GM12891 (cell line): ENCODE data around the gene ADGRE1.

Experiments used
- PAX5 ChIP-seq: IDR thresholded peaks from 2 replicates; pipeline ENCODE4 v1.6.1; 2011; ENCODE audit warnings: low read length, moderate library complexity, mild to moderate bottlenecking; ENCODE audit not compliant: insufficient read depth, severe bottlenecking
- POLR2A ChIP-seq: IDR thresholded peaks from 2 replicates; pipeline ENCODE4 v1.6.1; 2011; ENCODE audit warnings: low read depth, low read length, control low read depth
- POLR2AphosphoS5 ChIP-seq: IDR thresholded peaks from 2 replicates; pipeline ENCODE4 v1.6.1; 2011; ENCODE audit warnings: low read depth, low read length, control low read depth
- POU2F2 ChIP-seq: IDR thresholded peaks from 2 replicates; pipeline ENCODE4 v1.6.1; 2011; ENCODE audit warnings: low read depth, mild to moderate bottlenecking, control low read depth, low read length, moderate library complexity
- TAF1 ChIP-seq: IDR thresholded peaks from 2 replicates; pipeline ENCODE4 v1.6.1; 2011; ENCODE audit warnings: low read depth, low read length, control low read depth

DNA sequence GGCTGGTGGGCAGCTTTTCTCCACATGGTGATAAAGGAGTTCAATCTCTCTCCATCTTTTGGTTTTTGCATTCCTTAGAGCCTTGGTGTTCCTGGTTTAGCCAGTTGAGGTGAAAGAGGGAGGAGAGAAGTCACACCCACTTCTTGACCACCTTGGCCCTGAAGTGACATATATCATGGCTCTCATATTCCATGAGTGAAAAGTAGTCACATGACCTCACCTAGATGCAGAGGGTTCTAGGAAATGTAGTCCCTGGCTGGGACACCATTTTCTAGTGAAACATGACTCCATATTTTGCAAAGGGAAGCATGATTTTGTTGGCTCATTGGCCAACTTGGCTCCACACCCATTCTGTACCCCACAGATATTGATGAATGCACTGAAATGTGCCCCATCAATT, 16.1 kb downstream of the ADGRE1 start:
- no peak for TF ChIP-seq POLR2AphosphoS5
- TF ChIP-seq TAF1 = no peak
- no peak for TF ChIP-seq POLR2A
- no peak for TF ChIP-seq PAX5
- no peak for TF ChIP-seq POU2F2
